Measurements from ENCODE around the gene DGKQ. TPM values are rescaled to one million over a fixed set of nuclear protein-coding genes. Genes with fewer than 3 reads are reported as not detected.

DGKQ gene
- total and polyA plus RNA-seq, 3 donors from 2014 or later = 10.8 to 22.7 (median 20.7) TPM

DNA sequence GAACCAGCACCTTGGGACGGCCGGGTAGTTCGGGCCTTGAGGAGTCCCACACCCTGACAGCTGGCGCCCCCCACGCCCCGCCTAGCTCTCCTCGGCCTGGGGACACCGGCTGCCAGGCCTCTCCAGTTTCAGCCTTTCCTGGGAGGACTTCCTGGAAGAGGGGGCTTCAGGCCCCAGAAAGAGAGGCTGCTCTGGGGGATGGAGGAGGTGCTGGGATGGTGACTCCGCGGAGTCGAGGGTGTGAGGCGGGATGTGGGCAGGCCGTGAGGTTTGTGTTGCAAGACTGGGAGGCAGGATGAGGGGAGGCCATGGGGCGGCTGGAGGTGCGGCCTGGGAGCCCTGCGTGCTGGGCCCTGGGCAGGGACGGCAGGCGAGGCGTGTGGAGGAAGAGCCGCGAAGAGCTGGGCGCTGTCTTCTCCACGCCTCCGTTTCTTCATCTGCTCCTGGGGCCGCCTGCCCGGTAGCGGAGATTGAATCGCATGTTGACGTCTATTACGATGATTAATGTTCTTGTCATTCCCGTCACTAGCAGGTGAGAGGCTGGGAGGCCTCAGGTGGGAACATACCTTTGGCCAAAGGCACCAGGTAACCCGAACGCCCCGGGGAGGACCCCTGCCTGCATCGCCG lies 37.1 kb upstream of the DGKQ start:
- TF ChIP-seq, protein P1, sequence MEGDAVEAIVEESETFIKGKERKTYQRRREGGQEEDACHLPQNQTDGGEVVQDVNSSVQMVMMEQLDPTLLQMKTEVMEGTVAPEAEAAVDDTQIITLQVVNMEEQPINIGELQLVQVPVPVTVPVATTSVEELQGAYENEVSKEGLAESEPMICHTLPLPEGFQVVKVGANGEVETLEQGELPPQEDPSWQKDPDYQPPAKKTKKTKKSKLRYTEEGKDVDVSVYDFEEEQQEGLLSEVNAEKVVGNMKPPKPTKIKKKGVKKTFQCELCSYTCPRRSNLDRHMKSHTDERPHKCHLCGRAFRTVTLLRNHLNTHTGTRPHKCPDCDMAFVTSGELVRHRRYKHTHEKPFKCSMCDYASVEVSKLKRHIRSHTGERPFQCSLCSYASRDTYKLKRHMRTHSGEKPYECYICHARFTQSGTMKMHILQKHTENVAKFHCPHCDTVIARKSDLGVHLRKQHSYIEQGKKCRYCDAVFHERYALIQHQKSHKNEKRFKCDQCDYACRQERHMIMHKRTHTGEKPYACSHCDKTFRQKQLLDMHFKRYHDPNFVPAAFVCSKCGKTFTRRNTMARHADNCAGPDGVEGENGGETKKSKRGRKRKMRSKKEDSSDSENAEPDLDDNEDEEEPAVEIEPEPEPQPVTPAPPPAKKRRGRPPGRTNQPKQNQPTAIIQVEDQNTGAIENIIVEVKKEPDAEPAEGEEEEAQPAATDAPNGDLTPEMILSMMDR (IDR thresholded peaks at IDR 0.05) = no peak
- no peak for TF ChIP-seq POLR2A (IDR thresholded peaks at IDR 0.05)
- 1% methylated on average over 23 to 34 of the region's 36 CpGs for WGBS, 2 donors
- Histone ChIP-seq H3K9me3 (no peaks in the 10 kb centered on the region), H3K27me3 (no peaks in the 10 kb centered on the region), H3K27ac (peak overlapping the region in 1 of 2 donors; percentile 0), H3K4me1 (peaks cover 20% of the 10 kb centered on the region), H3K4me3 (peak overlapping the region; percentile 44 to 62), H3K36me3 (ENCODE audit: low read depth, missing control alignments) (no peaks in the 10 kb centered on the region)
- intact Hi-C loops (cut with DNase I; ENCODE audit: low total_unique reads) = no loop called here
- DNase-seq = peak; percentile 48

- Histone ChIP-seq H3K36me3 (ENCODE audit: low read depth, missing control alignments) (no peaks in the 10 kb centered on the region), H3K4me1 (peaks cover 20% of the 10 kb centered on the region), H3K27ac (no peak overlapping the region), H3K9me3 (no peaks in the 10 kb centered on the region), H3K4me3 (peak overlapping the region; percentile 51 to 64), H3K27me3 (no peaks in the 10 kb centered on the region)
- 1% methylated on average over 42 of the region's 109 CpGs; no CpG with 5 or more reads in 1 of the 2 donors for WGBS, 2 donors
- peak; percentile 74 for DNase-seq
- intact Hi-C loops (cut with DNase I; ENCODE audit: low total_unique reads) = no loop called here
- no peak for TF ChIP-seq POLR2A (IDR thresholded peaks at IDR 0.05)
- TF ChIP-seq, protein P1 (IDR thresholded peaks at IDR 0.05) = no peak
Measured at GRCh38 chr4:1009542-1010394, 36.4 kb upstream of the DGKQ start.

GRCh38 chr4:1008840-1009541 lies 35.6 kb upstream of the DGKQ start:
- H3K27ac ChIP-seq = no peak overlapping the region
- no peak for DNase-seq

GRCh38 chr4:1006856-1007255 lies 33.5 kb upstream of the DGKQ start:
- WGBS, 2 donors = 87 to 96% methylated on average over 5 of the region's 5 CpGs
- DNase-seq = no peak
- Histone ChIP-seq H3K27ac (no peak overlapping the region), H3K9me3 (no peaks in the 10 kb centered on the region), H3K27me3 (no peaks in the 10 kb centered on the region), H3K4me1 (peaks cover 20% of the 10 kb centered on the region), H3K36me3 (ENCODE audit: low read depth, missing control alignments) (no peaks in the 10 kb centered on the region), H3K4me3 (no peak overlapping the region)
- intact Hi-C loops (cut with DNase I; ENCODE audit: low total_unique reads) = no loop called here
- no peak for TF ChIP-seq POLR2A (IDR thresholded peaks at IDR 0.05)
- TF ChIP-seq, protein P1 (IDR thresholded peaks at IDR 0.05) = no peak

More at GRCh38 chr4:1008840-1009541, 35.6 kb upstream of the DGKQ start:
- no peaks in the 10 kb centered on the region for H3K27me3 ChIP-seq
- H3K4me1 ChIP-seq = peaks cover 20% of the 10 kb centered on the region
- WGBS, 2 donors = 3 to 4% methylated on average over 16 to 32 of the region's 36 CpGs
- peak overlapping the region; percentile 51 to 64 for H3K4me3 ChIP-seq
- TF ChIP-seq, protein P1 (IDR thresholded peaks at IDR 0.05) = no peak
- TF ChIP-seq POLR2A (IDR thresholded peaks at IDR 0.05) = no peak
- no peaks in the 10 kb centered on the region for H3K9me3 ChIP-seq
- intact Hi-C loops (cut with DNase I; ENCODE audit: low total_unique reads) = no loop called here
- H3K36me3 ChIP-seq (ENCODE audit: low read depth, missing control alignments) = no peaks in the 10 kb centered on the region
